K562 (cell line): Measurements from ENCODE around the gene RAB25. TPM values are rescaled to one million over a fixed set of nuclear protein-coding genes. Genes with fewer than 3 reads are reported as not detected.

Experiments used
- EP400 ChIP-seq: fragments of 450-650 bp; IDR thresholded peaks from 2 replicates; pipeline ENCODE4 v1.6.1; 2017; ENCODE audit warnings: antibody characterized with exemption, mild to moderate bottlenecking, moderate library complexity
- IRF2 ChIP-seq: sonication (generic); formaldehyde crosslinking; IDR thresholded peaks from 2 replicates; pipeline ENCODE4 v1.8.1; 2022; ENCODE audit warnings: mild to moderate bottlenecking, missing genetic modification reagents
- MYNN ChIP-seq, 2 experiments: sonication (generic); formaldehyde crosslinking in 1 of 2; IDR thresholded peaks; 2 replicates each; pipeline versions ENCODE4 v1.5.0 to v1.6.1; 2016 to 2020; ENCODE audit warnings: antibody characterized with exemption in 1 of 2, missing genetic modification reagents in 1 of 2
- RFX5 ChIP-seq: IDR thresholded peaks from 2 replicates; pipeline ENCODE4 v1.6.1; 2011; ENCODE audit warnings: low read depth, mild to moderate bottlenecking, improper control_type of control experiment, low read length
- SMARCA4 ChIP-seq: fragments of 450-650 bp; IDR thresholded peaks from 2 replicates; pipeline ENCODE4 v1.6.1; 2016
- SMARCB1 ChIP-seq: IDR thresholded peaks from 2 replicates; pipeline ENCODE4 v1.6.1; 2011; ENCODE audit warnings: improper control_type of control experiment, low read depth; ENCODE audit not compliant: insufficient read length
- SREBF1 ChIP-seq: fragments of 150-350 bp; IDR thresholded peaks from 2 replicates; pipeline ENCODE4 v1.6.1; 2014; ENCODE audit warnings: antibody characterized with exemption, low read depth, low read length, borderline replicate concordance
- ZNF3 ChIP-seq: fragments of 250-450 bp; sonication (Bioruptor Pico); IDR thresholded peaks from 2 replicates; pipeline ENCODE4 v1.5.0; 2021; ENCODE audit warnings: mild to moderate bottlenecking, moderate library complexity
- ZNF77 ChIP-seq: fragments of 250-450 bp; sonication (Bioruptor Pico); IDR thresholded peaks from 2 replicates; pipeline ENCODE4 v1.5.0; 2020
- polyA plus RNA-seq, 8 experiments: library from polyadenylated mRNA; depleted of rRNA in 4 of 8; stranded (reverse) in 5 of 8; unstranded in 3 of 8; fragments of >200 nt; fragmentation: Nextera tagmentation in 2 of 8; fragmentation: Illumina TruSeq in 1 of 8; extraction: Ambion mirVana in 2 of 8; extraction: Trizol in 1 of 8; gene quantifications; 2 replicates each; pipeline versions ENCODE4 v1.2.1 to v1.2.3, GENCODE V29; 2011 to 2014; ENCODE audit warnings: inconsistent platforms in 1 of 8, missing spikeins in 1 of 8
- total RNA-seq, 7 experiments: library from RNA; depleted of rRNA in 6 of 7; stranded (reverse); fragments of >200 nt in 6 of 7; fragmentation: Illumina TruSeq in 2 of 7; extraction: Trizol in 2 of 7; gene quantifications; 2 replicates each; pipeline versions ENCODE4 v1.2.1 to v1.2.3, GENCODE V29; 2011 to 2021; ENCODE audit warnings: low replicate concordance in 1 of 7
- TF ChIP-seq, protein P1 (sequence below), 2 experiments: fragments of 450-650 bp in 1 of 2; IDR thresholded peaks; 2 replicates each; pipeline ENCODE4 v1.6.1; 2011 to 2017; ENCODE audit warnings: low read depth in 2 of 2, antibody characterized with exemption in 1 of 2, borderline replicate concordance in 1 of 2, low read length in 1 of 2, mild to moderate bottlenecking in 1 of 2, mixed read lengths in 1 of 2; ENCODE audit not compliant: control insufficient read depth in 1 of 2
- TF ChIP-seq, protein P2 (sequence below): IDR thresholded peaks from 3 replicates; pipeline ENCODE4 v1.6.1; 2011; ENCODE audit warnings: borderline replicate concordance, mild to moderate bottlenecking, moderate library complexity; ENCODE audit not compliant: insufficient read length; ENCODE audit errors: extremely low read depth
- TF ChIP-seq, protein P3 (sequence below): sonication (generic); formaldehyde crosslinking; IDR thresholded peaks from 2 replicates; pipeline ENCODE4 v1.9.0; 2022; ENCODE audit warnings: mild to moderate bottlenecking, missing genetic modification reagents
- TF ChIP-seq, protein P4 (sequence below): fragments of 250-450 bp; sonication (Bioruptor Pico); IDR thresholded peaks from 2 replicates; pipeline ENCODE4 v1.5.1; 2021; ENCODE audit warnings: mild to moderate bottlenecking
- TF ChIP-seq, protein P5 (sequence below): fragments of 450-650 bp; IDR thresholded peaks from 2 replicates; pipeline ENCODE4 v1.6.1; 2018; ENCODE audit not compliant: partially characterized antibody

Gene RAB25
- total and polyA plus RNA-seq, 9 of the 15 experiments (the other 6 are each of a cell fraction or from before 2014, with no cell fraction given) = 0.10 to 0.27 (median 0.13) TPM; not detected in 6

DNA sequence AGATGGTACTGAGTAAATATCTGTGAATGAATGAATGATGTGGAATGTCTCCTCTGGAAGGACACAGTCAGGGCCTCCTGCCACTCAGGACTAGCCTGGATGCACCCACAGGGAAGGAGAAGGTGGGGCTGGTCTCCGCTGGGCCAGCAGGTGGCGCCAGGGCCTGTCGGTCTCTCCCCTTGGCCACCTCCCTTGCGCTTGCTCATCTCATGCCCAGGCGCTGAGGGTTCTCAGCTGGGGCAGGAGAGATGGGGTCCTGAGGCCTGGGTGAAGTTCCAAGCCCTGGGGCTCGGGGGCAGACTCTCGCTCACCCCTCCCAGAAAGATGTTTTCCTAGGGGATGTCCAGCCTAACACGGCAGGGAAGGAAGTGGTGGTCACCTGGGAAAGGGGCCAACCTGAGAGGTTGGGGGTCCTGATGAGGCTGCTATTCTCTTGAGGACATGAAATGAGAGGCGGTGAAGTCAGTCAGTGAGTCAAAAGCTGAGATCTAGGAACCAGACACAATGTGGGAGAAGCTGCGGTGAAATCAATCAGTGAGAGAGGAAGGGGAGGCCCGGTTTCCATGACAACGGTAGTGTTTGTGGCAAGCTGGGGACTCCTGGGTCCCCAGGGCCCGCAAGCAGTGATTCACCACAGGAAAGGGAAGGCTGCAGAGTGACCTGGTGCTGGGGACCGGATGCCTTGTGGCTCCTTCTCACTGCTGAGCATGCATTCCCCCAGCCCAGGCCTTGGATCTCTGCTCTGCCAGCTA lies 35.9 kb downstream of the RAB25 start (continued):
- TF ChIP-seq, protein P1, sequence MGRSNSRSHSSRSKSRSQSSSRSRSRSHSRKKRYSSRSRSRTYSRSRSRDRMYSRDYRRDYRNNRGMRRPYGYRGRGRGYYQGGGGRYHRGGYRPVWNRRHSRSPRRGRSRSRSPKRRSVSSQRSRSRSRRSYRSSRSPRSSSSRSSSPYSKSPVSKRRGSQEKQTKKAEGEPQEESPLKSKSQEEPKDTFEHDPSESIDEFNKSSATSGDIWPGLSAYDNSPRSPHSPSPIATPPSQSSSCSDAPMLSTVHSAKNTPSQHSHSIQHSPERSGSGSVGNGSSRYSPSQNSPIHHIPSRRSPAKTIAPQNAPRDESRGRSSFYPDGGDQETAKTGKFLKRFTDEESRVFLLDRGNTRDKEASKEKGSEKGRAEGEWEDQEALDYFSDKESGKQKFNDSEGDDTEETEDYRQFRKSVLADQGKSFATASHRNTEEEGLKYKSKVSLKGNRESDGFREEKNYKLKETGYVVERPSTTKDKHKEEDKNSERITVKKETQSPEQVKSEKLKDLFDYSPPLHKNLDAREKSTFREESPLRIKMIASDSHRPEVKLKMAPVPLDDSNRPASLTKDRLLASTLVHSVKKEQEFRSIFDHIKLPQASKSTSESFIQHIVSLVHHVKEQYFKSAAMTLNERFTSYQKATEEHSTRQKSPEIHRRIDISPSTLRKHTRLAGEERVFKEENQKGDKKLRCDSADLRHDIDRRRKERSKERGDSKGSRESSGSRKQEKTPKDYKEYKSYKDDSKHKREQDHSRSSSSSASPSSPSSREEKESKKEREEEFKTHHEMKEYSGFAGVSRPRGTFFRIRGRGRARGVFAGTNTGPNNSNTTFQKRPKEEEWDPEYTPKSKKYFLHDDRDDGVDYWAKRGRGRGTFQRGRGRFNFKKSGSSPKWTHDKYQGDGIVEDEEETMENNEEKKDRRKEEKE (IDR thresholded peaks at IDR 0.05; ENCODE audit: borderline replicate concordance in 1 of 2, control insufficient read depth in 1 of 2, low read depth in 2 of 2, low read length in 1 of 2) = no peak
- TF ChIP-seq RFX5 = no peak
- TF ChIP-seq EP400 = no peak
- TF ChIP-seq, protein P2, sequence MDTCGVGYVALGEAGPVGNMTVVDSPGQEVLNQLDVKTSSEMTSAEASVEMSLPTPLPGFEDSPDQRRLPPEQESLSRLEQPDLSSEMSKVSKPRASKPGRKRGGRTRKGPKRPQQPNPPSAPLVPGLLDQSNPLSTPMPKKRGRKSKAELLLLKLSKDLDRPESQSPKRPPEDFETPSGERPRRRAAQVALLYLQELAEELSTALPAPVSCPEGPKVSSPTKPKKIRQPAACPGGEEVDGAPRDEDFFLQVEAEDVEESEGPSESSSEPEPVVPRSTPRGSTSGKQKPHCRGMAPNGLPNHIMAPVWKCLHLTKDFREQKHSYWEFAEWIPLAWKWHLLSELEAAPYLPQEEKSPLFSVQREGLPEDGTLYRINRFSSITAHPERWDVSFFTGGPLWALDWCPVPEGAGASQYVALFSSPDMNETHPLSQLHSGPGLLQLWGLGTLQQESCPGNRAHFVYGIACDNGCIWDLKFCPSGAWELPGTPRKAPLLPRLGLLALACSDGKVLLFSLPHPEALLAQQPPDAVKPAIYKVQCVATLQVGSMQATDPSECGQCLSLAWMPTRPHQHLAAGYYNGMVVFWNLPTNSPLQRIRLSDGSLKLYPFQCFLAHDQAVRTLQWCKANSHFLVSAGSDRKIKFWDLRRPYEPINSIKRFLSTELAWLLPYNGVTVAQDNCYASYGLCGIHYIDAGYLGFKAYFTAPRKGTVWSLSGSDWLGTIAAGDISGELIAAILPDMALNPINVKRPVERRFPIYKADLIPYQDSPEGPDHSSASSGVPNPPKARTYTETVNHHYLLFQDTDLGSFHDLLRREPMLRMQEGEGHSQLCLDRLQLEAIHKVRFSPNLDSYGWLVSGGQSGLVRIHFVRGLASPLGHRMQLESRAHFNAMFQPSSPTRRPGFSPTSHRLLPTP = no peak
- 0 out of 2 replicates have a peak, but pooled peaks have one; percentile 28 for TF ChIP-seq SREBF1
- TF ChIP-seq MYNN (IDR thresholded peaks at IDR 0.05) = 0 out of 2 replicates have a peak, but pooled peaks have one; percentile 39
- no peak for TF ChIP-seq MYNN (CRISPR knock-in tag; IDR thresholded peaks at IDR 0.05)
- no peak for TF ChIP-seq ZNF3 (CRISPR knock-in tag)
- TF ChIP-seq, protein P3, sequence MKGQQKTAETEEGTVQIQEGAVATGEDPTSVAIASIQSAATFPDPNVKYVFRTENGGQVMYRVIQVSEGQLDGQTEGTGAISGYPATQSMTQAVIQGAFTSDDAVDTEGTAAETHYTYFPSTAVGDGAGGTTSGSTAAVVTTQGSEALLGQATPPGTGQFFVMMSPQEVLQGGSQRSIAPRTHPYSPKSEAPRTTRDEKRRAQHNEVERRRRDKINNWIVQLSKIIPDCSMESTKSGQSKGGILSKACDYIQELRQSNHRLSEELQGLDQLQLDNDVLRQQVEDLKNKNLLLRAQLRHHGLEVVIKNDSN (CRISPR knock-in tag) = no peak
- TF ChIP-seq IRF2 (CRISPR knock-in tag) = no peak
- TF ChIP-seq SMARCA4 = no peak
- TF ChIP-seq, protein P4, sequence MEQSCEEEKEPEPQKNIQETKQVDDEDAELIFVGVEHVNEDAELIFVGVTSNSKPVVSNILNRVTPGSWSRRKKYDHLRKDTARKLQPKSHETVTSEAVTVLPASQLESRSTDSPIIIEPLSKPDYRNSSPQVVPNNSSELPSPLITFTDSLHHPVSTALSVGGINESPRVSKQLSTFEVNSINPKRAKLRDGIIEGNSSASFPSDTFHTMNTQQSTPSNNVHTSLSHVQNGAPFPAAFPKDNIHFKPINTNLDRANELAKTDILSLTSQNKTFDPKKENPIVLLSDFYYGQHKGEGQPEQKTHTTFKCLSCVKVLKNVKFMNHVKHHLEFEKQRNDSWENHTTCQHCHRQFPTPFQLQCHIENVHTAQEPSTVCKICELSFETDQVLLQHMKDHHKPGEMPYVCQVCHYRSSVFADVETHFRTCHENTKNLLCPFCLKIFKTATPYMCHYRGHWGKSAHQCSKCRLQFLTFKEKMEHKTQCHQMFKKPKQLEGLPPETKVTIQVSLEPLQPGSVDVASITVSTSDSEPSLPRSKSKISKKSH = no peak
- TF ChIP-seq, protein P5, sequence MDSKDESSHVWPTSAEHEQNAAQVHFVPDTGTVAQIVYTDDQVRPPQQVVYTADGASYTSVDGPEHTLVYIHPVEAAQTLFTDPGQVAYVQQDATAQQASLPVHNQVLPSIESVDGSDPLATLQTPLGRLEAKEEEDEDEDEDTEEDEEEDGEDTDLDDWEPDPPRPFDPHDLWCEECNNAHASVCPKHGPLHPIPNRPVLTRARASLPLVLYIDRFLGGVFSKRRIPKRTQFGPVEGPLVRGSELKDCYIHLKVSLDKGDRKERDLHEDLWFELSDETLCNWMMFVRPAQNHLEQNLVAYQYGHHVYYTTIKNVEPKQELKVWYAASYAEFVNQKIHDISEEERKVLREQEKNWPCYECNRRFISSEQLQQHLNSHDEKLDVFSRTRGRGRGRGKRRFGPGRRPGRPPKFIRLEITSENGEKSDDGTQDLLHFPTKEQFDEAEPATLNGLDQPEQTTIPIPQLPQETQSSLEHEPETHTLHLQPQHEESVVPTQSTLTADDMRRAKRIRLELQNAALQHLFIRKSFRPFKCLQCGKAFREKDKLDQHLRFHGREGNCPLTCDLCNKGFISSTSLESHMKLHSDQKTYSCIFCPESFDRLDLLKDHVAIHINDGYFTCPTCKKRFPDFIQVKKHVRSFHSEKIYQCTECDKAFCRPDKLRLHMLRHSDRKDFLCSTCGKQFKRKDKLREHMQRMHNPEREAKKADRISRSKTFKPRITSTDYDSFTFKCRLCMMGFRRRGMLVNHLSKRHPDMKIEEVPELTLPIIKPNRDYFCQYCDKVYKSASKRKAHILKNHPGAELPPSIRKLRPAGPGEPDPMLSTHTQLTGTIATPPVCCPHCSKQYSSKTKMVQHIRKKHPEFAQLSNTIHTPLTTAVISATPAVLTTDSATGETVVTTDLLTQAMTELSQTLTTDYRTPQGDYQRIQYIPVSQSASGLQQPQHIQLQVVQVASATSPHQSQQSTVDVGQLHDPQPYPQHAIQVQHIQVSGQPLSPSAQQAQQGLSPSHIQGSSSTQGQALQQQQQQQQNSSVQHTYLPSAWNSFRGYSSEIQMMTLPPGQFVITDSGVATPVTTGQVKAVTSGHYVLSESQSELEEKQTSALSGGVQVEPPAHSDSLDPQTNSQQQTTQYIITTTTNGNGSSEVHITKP = no peak
- TF ChIP-seq ZNF77 (CRISPR knock-in tag) = no peak
- TF ChIP-seq SMARCB1 = no peak
